HG03457 (cell line): ENCODE measurements around the gene LOXL3.

Experiments used
- ATAC-seq: cut with Tn5 transposase; IDR thresholded peaks from one replicate; pipeline ENCODE4 v1.9.1; 2021; ENCODE audit warnings: moderate number of reproducible peaks; ENCODE audit not compliant: unreplicated experiment

The LOXL3 gene

GRCh38 chr2:74512744-74513604 is 40.8 kb downstream of the LOXL3 start:
- ATAC-seq, result no peak

- no peak for ATAC-seq
Measured at GRCh38 chr2:74511104-74511989, 42.4 kb downstream of the LOXL3 start.

- no peak for ATAC-seq
Measured at GRCh38 chr2:74510272-74510671, 43.5 kb downstream of the LOXL3 start.

- peak; percentile 3 for ATAC-seq
Measured at GRCh38 chr2:74507926-74508520, 45.7 kb downstream of the LOXL3 start.

GRCh38 chr2:74507145-74507925 is 46.4 kb downstream of the LOXL3 start, which contains the start of gene PCGF1:
Gene PCGF1, minus strand, starts transcription at chr2:74507695. Its CDS starts 27 bp downstream, at chr2:74507668.
- peak; percentile 72 for ATAC-seq

- no peak for ATAC-seq
Measured at GRCh38 chr2:74505448-74506246, 48.1 kb downstream of the LOXL3 start.

GRCh38 chr2:74504591-74504990 is 49.2 kb downstream of the LOXL3 start:
- no peak for ATAC-seq

- ATAC-seq, result no peak
Measured at GRCh38 chr2:74503506-74504475, 50.0 kb downstream of the LOXL3 start.

GRCh38 chr2:74502720-74503505 is 50.8 kb downstream of the LOXL3 start:
- no peak for ATAC-seq

- ATAC-seq, result no peak
Measured at GRCh38 chr2:74502147-74502719, 51.5 kb downstream of the LOXL3 start.

- ATAC-seq, result no peak
Measured at GRCh38 chr2:74501335-74502071, 52.2 kb downstream of the LOXL3 start.

- no peak for ATAC-seq
Measured at GRCh38 chr2:74500578-74500946, 53.2 kb downstream of the LOXL3 start.

- ATAC-seq, result no peak
Measured at GRCh38 chr2:74499940-74500577, 53.7 kb downstream of the LOXL3 start.

- no peak for ATAC-seq
Measured at GRCh38 chr2:74499267-74499939, 54.3 kb downstream of the LOXL3 start, which contains the start of gene LBX2. Gene LBX2, minus strand, starts transcription at chr2:74499603. Its CDS starts 66 bp downstream, at chr2:74499537.

- no peak for ATAC-seq
Measured at GRCh38 chr2:74498500-74499266, 55.1 kb downstream of the LOXL3 start.
